NB4 (cell line): ENCODE measurements around the gene GNG7.
"Not testable (repeated sequence)": the region's sequence is repeated elsewhere in the genome, so short reads cannot be mapped to it uniquely, and the experiment has no call there.

Experiments used
- DNase-seq: peaks from one replicate; pipeline ENCODE4 v3.0.0; 2010; ENCODE audit warnings: low read depth
- H3K4me3 ChIP-seq: one replicate; pipeline ENCODE4 v1.5.1; 2011; ENCODE audit warnings: mild to moderate bottlenecking, low read depth, low read length, moderate library complexity
- MAX ChIP-seq: IDR thresholded peaks from 2 replicates; pipeline ENCODE4 v1.6.1; 2011; ENCODE audit warnings: low read depth, low read length
- MYC ChIP-seq: IDR thresholded peaks from 2 replicates; pipeline ENCODE4 v1.6.1; 2011; ENCODE audit warnings: low read depth, low read length
- POLR2A ChIP-seq: IDR thresholded peaks from 2 replicates; pipeline ENCODE4 v1.6.1; 2011; ENCODE audit warnings: mild to moderate bottlenecking; ENCODE audit not compliant: insufficient read length; ENCODE audit errors: extremely low read depth
- TF ChIP-seq, protein P1 (sequence below): IDR thresholded peaks from one replicate; pipeline ENCODE4 v1.5.1; 2012; ENCODE audit warnings: low read depth, low read length

GNG7 gene

GRCh38 chr19:2717638-2718541 lies 15.4 kb upstream of the GNG7 start:
- no peak for TF ChIP-seq MAX
- TF ChIP-seq POLR2A: no peak
- TF ChIP-seq, protein P1, sequence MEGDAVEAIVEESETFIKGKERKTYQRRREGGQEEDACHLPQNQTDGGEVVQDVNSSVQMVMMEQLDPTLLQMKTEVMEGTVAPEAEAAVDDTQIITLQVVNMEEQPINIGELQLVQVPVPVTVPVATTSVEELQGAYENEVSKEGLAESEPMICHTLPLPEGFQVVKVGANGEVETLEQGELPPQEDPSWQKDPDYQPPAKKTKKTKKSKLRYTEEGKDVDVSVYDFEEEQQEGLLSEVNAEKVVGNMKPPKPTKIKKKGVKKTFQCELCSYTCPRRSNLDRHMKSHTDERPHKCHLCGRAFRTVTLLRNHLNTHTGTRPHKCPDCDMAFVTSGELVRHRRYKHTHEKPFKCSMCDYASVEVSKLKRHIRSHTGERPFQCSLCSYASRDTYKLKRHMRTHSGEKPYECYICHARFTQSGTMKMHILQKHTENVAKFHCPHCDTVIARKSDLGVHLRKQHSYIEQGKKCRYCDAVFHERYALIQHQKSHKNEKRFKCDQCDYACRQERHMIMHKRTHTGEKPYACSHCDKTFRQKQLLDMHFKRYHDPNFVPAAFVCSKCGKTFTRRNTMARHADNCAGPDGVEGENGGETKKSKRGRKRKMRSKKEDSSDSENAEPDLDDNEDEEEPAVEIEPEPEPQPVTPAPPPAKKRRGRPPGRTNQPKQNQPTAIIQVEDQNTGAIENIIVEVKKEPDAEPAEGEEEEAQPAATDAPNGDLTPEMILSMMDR: no peak
- TF ChIP-seq MYC: no peak
- no peak for DNase-seq
- H3K4me3 ChIP-seq: no peak overlapping the region

DNA sequence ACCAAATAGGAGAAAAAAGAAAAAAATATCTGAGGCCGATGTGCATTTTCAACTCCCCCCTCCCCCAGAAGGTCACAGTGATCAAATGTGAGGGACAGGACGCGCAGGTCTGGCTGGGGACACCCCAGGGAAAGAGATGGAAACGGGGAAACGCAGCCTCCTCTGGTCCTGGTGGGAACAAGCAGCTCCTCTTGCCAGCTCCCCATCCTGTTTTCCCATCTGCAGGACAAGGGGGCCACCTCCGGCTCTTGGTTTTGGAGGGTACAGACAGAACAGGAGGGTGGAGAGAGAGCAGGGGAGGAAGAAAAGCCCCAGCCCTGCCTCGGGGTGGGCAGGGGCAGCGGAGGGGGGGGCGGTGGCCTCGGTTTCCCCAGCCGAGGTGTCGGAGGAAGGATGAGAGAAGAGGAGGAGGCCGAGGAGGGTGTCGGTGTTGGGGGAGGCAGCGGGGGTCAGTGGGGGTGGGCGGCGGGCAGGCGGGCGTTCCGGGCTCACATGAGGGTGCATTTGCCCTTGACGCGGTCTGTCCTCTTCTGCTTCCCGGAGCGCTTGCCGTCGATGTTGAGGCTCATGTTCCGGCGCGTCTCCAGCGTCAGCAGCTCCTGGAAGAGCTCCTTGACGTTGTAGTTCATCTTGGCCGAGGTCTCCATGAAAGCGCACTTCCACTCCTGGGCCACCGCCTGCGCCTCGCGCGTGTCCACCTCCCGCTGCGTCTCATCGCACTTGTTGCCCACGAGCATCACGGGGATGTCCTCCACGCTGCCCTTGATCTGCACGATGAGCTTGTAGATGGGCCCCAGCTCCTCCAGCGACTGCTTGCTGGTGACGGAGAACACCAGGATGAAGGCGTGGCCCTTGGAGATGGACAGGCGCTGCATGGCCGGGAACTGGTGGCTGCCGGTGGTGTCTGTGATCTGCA lies 14.5 kb upstream of the GNG7 start:
- no peak overlapping the region for H3K4me3 ChIP-seq
- no peak for TF ChIP-seq MAX
- no peak for TF ChIP-seq MYC
- no peak for TF ChIP-seq POLR2A
- TF ChIP-seq, protein P1: no peak
- no peak for DNase-seq

DNA sequence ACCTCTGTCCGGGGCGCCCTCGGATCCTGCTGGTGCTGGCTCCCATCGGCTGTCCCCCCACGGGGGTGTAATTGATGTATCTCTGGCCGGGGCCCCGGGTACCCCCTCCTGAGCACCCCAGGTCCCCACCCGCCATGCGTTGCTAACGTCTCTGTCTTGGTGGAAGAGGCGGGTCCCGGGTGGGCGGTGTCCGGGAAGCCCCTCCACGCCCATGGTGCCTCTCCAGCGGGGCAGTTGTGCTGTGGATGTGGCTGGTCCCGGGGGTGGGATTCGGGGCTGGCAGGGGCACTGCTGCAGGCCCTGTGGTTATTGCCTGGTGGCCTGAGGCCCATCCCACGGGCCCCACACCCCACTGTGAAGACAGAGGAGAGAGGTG lies 13.8 kb upstream of the GNG7 start:
- H3K4me3 ChIP-seq: no peak overlapping the region
- TF ChIP-seq POLR2A (no peak), MYC (no peak), MAX (no peak)
- TF ChIP-seq, protein P1: no peak
- DNase-seq: no peak

DNA sequence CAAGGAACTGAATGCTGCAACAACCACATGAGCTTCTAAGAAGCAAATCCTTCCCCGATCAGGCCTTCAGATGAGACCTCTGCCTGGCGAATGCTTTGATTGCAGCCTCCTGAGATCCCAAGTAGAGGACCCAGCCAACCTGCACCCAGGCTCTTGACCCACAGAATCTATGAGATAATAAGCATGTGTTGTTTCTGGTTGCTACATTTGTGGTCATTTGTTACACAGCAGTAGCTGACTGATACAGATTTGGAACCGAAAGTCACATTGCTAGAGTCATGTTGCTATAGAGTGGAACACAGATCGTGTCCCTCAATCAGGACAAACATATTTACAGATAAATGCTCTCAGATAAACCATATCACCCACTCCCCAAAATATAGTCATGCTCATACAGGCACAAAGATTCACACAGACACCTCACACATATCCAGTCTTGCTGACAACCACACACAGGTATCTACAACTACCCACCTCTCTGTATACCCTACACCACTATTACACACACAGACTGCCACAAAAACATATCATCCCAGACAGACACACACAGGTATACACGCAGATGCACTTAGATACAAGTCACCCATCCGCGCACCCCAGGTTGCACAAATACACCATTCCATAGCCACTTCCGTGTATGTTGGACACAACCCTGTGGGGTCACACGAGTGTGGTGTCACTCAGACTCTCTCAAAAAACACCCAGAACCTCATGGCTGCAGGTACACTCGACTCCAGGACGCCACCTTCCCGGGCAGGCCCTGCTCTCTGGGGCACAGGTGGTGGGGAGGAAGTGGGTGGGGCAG lies 13.2 kb upstream of the GNG7 start:
- no peak overlapping the region for H3K4me3 ChIP-seq
- no peak for DNase-seq
- TF ChIP-seq MAX (no peak), MYC (no peak), POLR2A (no peak)
- TF ChIP-seq, protein P1: no peak

GRCh38 chr19:2714531-2715269 lies 12.2 kb upstream of the GNG7 start:
- H3K4me3 ChIP-seq: no peak overlapping the region
- TF ChIP-seq, protein P1: no peak
- no peak for TF ChIP-seq POLR2A
- TF ChIP-seq MYC: no peak
- TF ChIP-seq MAX: no peak
- DNase-seq: no peak

GRCh38 chr19:2714102-2714501 lies 11.6 kb upstream of the GNG7 start:
- H3K4me3 ChIP-seq, DNase-seq: not testable (repeated sequence)

DNA sequence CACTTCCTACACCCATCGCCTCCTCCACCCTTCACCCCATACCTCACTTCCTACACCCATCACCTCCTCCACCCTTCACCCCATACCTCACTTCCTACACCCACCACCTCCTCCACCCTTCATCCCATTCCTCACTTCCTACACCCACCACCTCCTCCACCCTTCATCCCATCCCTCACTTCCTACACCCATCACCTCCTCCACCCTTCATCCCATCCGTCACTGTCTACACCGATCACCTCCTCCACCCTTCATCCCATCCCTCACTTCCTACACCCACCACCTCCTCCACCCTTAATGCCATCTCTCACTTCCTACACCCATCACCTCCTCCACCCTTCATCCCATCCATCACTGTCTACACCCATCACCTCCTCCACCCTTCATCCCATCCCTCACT lies 10.7 kb upstream of the GNG7 start:
- not testable (repeated sequence) for DNase-seq, H3K4me3 ChIP-seq
